NCI-H1930 (cell line): ENCODE data around the gene SIPA1.
"Not testable (repeated sequence)": the region's sequence is repeated elsewhere in the genome, so short reads cannot be mapped to it uniquely, and the experiment has no call there.

Experiments
- DNase-seq, 2 experiments: peaks; one replicate each; lab custom pipeline; 2025; lab: John Stamatoyannopoulos, UW

SIPA1 gene

GRCh38 chr11:65660038-65660437 lies 22.1 kb downstream of the SIPA1 start:
- no peak for DNase-seq

GRCh38 chr11:65660908-65661307 lies 23.0 kb downstream of the SIPA1 start:
- not testable (repeated sequence) for DNase-seq

- DNase-seq, result no peak
These were observed 23.8 kb downstream of the SIPA1 start for GRCh38 chr11:65661599-65662246.

GRCh38 chr11:65662247-65662798 lies 24.4 kb downstream of the SIPA1 start:
- DNase-seq, result no peak

GRCh38 chr11:65662799-65663638 lies 25.1 kb downstream of the SIPA1 start, which contains the start of gene RELA:
Gene RELA (minus strand): TSS chr11:65662916. CDS start chr11:65662832, 84 bp downstream.
- DNase-seq, result peak; percentile 67 to 91

GRCh38 chr11:65663639-65664200 lies 25.8 kb downstream of the SIPA1 start:
- no peak for DNase-seq

- DNase-seq, result no peak
These were observed 34.4 kb downstream of the SIPA1 start for GRCh38 chr11:65672180-65672860.

- DNase-seq, result no peak
These were observed 35.1 kb downstream of the SIPA1 start for GRCh38 chr11:65672982-65673381.

GRCh38 chr11:65680192-65680743 lies 42.4 kb downstream of the SIPA1 start:
- DNase-seq, result no peak

GRCh38 chr11:65683480-65683879 lies 45.6 kb downstream of the SIPA1 start:
- not testable (repeated sequence) for DNase-seq

GRCh38 chr11:65685981-65686380 lies 48.1 kb downstream of the SIPA1 start:
- no peak for DNase-seq

GRCh38 chr11:65691847-65692246 lies 53.9 kb downstream of the SIPA1 start:
- DNase-seq, result not testable (repeated sequence)

- DNase-seq, result no peak
These were observed 54.5 kb downstream of the SIPA1 start for GRCh38 chr11:65692367-65692766.

GRCh38 chr11:65695459-65696241 lies 57.7 kb downstream of the SIPA1 start:
- peak in 1 of 2 experiments; percentile 43 for DNase-seq

GRCh38 chr11:65696802-65697552 lies 59.1 kb downstream of the SIPA1 start:
- DNase-seq, result no peak

- DNase-seq, result no peak
These were observed 60.3 kb downstream of the SIPA1 start for GRCh38 chr11:65698205-65698604.

GRCh38 chr11:65699306-65699705 lies 61.4 kb downstream of the SIPA1 start:
- no peak for DNase-seq

GRCh38 chr11:65700399-65700798 lies 62.5 kb downstream of the SIPA1 start:
- DNase-seq, result no peak
